GM12891 (cell line): ENCODE results near the gene RASA1.

Source experiments
- POLR2A ChIP-seq: IDR thresholded peaks from 2 replicates; pipeline ENCODE4 v1.6.1; 2011; ENCODE audit warnings: low read depth, low read length, control low read depth
- TAF1 ChIP-seq: IDR thresholded peaks from 2 replicates; pipeline ENCODE4 v1.6.1; 2011; ENCODE audit warnings: low read depth, low read length, control low read depth

DNA sequence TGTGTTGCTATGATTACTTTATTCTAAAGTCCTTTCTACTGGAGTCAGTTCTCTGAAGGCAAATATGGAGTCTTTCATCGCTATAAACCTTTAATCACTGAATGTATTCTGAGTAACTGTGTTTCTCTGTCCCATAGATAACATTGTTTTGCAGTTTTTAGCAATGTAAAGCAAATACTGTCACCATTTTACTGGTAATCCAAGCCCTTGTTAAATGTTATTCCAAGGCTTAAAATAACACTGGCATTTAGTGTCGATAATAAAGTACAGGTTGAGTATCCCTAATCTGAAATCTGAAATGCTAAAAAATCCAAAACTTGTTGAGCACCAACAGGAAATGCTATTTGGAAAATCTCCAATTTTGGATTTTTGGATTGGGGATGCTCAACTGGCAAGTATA is 120.4 kb downstream of the RASA1 start:
- TF ChIP-seq TAF1 = no peak
- TF ChIP-seq POLR2A = no peak
